HepG2 (cell line): ENCODE results near the gene SNX11. TPM values are rescaled to one million over a fixed set of nuclear protein-coding genes. Genes with fewer than 3 reads are reported as not detected.

Experiments
- ARNTL ChIP-seq: sonication (generic); formaldehyde crosslinking; IDR thresholded peaks from 2 replicates; pipeline ENCODE4 v1.4.0; 2020; ENCODE audit warnings: mild to moderate bottlenecking, missing genetic modification reagents
- ATF1 ChIP-seq: IDR thresholded peaks from 2 replicates; pipeline ENCODE4 v1.6.1; 2016; ENCODE audit warnings: mild to moderate bottlenecking, control low read depth
- CC2D1A ChIP-seq: sonication (generic); formaldehyde crosslinking; IDR thresholded peaks from 2 replicates; pipeline ENCODE4 v1.8.1; 2023; ENCODE audit warnings: mild to moderate bottlenecking, missing genetic modification reagents
- MEF2D ChIP-seq: sonication (generic); formaldehyde crosslinking; IDR thresholded peaks from 2 replicates; pipeline ENCODE4 v1.5.1; 2020; ENCODE audit warnings: mild to moderate bottlenecking, missing genetic modification reagents
- MIER3 ChIP-seq: IDR thresholded peaks from 2 replicates; pipeline ENCODE4 v1.6.1; 2016; ENCODE audit warnings: missing compliant biosample characterization, borderline replicate concordance
- MYNN ChIP-seq: sonication (generic); formaldehyde crosslinking; IDR thresholded peaks from 2 replicates; pipeline ENCODE4 v1.4.0; 2020; ENCODE audit warnings: mild to moderate bottlenecking, low read depth, missing genetic modification reagents
- NFYC ChIP-seq: IDR thresholded peaks from 2 replicates; pipeline ENCODE4 v1.6.1; 2016; ENCODE audit warnings: missing genetic modification reagents, missing compliant biosample characterization
- RAD21 ChIP-seq: fragments of 450-650 bp; formaldehyde crosslinking; IDR thresholded peaks from 2 replicates; pipeline ENCODE4 v1.5.0; 2020; ENCODE audit warnings: mild to moderate bottlenecking
- SKI ChIP-seq: fragments of 450-650 bp; IDR thresholded peaks from one replicate; pipeline ENCODE4 v1.6.1; 2018; ENCODE audit warnings: mild to moderate bottlenecking; ENCODE audit not compliant: partially characterized antibody
- SP140L ChIP-seq: sonication (generic); formaldehyde crosslinking; IDR thresholded peaks from 2 replicates; pipeline ENCODE4 v1.4.0; 2020; ENCODE audit warnings: missing genetic modification reagents, borderline replicate concordance
- U2AF2 ChIP-seq: fragments of 200-400 bp; formaldehyde crosslinking; IDR thresholded peaks from 2 replicates; pipeline ENCODE4 v1.6.1; 2017; ENCODE audit warnings: low read depth, mild to moderate bottlenecking, low read length
- WIZ ChIP-seq: sonication (generic); formaldehyde crosslinking; IDR thresholded peaks from 2 replicates; pipeline ENCODE4 v1.5.1; 2020; ENCODE audit warnings: mild to moderate bottlenecking, missing genetic modification reagents
- ZNF12 ChIP-seq: sonication (generic); formaldehyde crosslinking; IDR thresholded peaks from 2 replicates; pipeline ENCODE4 v1.5.0; 2020; ENCODE audit warnings: missing genetic modification reagents
- ZNF234 ChIP-seq: sonication (generic); formaldehyde crosslinking; conservative IDR thresholded peaks from 2 replicates; pipeline ENCODE4 v1.5.1; 2020; ENCODE audit warnings: mild to moderate bottlenecking, missing genetic modification reagents
- ZNF264 ChIP-seq: sonication (generic); formaldehyde crosslinking; IDR thresholded peaks from 2 replicates; pipeline ENCODE4 v1.4.0; 2020; ENCODE audit warnings: missing genetic modification reagents
- polyA plus RNA-seq, 8 experiments: library from polyadenylated mRNA; depleted of rRNA in 3 of 8; stranded (reverse) in 7 of 8; unstranded in 1 of 8; fragments of >200 nt; fragmentation: Illumina TruSeq in 4 of 8; extraction: Trizol in 4 of 8; gene quantifications; 2 replicates each; pipeline versions ENCODE4 v1.2.1 to v1.2.3, GENCODE V29; 2011 to 2016; ENCODE audit warnings: low read depth in 4 of 8, missing spikeins in 1 of 8, mixed read lengths in 1 of 8; ENCODE audit not compliant: insufficient read depth in 1 of 8
- total RNA-seq, 5 experiments: library from RNA; depleted of rRNA; stranded (reverse); fragments of >200 nt; fragmentation: Illumina TruSeq; extraction: Trizol; gene quantifications; 2 replicates each; pipeline ENCODE4 v1.2.3, GENCODE V29; 2016; ENCODE audit warnings: low read depth in 1 of 5
- TF ChIP-seq, protein P1 (sequence below): sonication (generic); formaldehyde crosslinking; IDR thresholded peaks from 2 replicates; pipeline ENCODE4 v1.4.0; 2020; ENCODE audit warnings: mild to moderate bottlenecking, missing genetic modification reagents
- TF ChIP-seq, protein P2 (sequence below): sonication (generic); formaldehyde crosslinking; IDR thresholded peaks from 2 replicates; pipeline ENCODE4 v1.9.0; 2021; ENCODE audit warnings: missing genetic modification reagents, borderline replicate concordance
- TF ChIP-seq, protein P3 (sequence below), 2 experiments: sonication (generic) in 1 of 2; formaldehyde crosslinking in 1 of 2; IDR thresholded peaks; 2 replicates each; pipeline versions ENCODE4 v1.5.1 to v1.6.1; 2011 to 2020; ENCODE audit warnings: borderline replicate concordance in 1 of 2, low read depth in 1 of 2, low read length in 1 of 2, mild to moderate bottlenecking in 1 of 2, missing genetic modification reagents in 1 of 2, moderate library complexity in 1 of 2
- TF ChIP-seq, protein P4 (sequence below): sonication (generic); formaldehyde crosslinking; IDR thresholded peaks from 2 replicates; pipeline ENCODE4 v1.4.0; 2020; ENCODE audit warnings: missing genetic modification reagents, borderline replicate concordance

SNX11 gene
- total and polyA plus RNA-seq, 2 of the 13 experiments (the other 11 are each of a cell fraction or from before 2014, with no cell fraction given) = 12.9 to 14.0 TPM

DNA sequence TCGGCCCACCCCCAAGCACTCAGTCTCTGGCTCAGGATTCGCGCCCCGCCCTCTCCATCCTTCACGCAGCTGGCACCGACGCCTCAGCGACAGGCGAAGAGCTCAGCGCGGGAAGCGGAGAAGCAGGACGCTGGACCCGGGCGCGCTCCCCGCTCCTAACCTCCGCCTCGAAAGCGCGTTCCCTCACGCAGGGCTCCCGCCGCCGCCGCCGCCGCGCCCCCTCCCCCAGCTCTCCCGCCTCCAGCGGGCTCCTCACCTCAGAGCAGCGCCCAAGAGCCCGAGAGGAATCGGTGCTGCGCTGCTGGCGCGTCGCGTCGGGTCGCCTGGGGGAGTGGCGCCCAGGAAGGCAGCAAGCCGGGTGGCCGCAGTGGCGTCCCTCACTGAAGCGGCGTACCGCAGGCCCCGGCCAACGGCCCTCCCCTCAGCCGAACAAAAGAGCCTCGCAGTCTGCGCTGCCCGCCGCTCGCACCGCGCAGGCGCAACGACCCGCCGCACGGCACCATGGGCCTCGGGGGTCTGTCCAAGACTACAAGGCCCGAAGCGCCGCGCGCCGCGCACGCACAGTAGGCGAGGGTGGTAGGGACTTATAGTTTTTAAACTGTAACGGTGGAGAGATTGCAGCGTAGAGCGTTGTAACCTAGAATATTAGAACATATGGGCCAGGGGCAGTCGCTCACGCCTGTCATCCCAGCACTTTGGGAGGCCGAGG is 6.4 kb upstream of the SNX11 start, which contains the start of gene CBX1 (continued):
- no peak for TF ChIP-seq ZNF234 (CRISPR knock-in tag)
- peak; percentile 88 for TF ChIP-seq WIZ (CRISPR knock-in tag)
- peak; percentile 86 for TF ChIP-seq SKI
- no peak for TF ChIP-seq CC2D1A (CRISPR knock-in tag)
- no peak for TF ChIP-seq SP140L (CRISPR knock-in tag)
- TF ChIP-seq, protein P1, sequence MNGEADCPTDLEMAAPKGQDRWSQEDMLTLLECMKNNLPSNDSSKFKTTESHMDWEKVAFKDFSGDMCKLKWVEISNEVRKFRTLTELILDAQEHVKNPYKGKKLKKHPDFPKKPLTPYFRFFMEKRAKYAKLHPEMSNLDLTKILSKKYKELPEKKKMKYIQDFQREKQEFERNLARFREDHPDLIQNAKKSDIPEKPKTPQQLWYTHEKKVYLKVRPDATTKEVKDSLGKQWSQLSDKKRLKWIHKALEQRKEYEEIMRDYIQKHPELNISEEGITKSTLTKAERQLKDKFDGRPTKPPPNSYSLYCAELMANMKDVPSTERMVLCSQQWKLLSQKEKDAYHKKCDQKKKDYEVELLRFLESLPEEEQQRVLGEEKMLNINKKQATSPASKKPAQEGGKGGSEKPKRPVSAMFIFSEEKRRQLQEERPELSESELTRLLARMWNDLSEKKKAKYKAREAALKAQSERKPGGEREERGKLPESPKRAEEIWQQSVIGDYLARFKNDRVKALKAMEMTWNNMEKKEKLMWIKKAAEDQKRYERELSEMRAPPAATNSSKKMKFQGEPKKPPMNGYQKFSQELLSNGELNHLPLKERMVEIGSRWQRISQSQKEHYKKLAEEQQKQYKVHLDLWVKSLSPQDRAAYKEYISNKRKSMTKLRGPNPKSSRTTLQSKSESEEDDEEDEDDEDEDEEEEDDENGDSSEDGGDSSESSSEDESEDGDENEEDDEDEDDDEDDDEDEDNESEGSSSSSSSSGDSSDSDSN (CRISPR knock-in tag) = peak; percentile 90
- TF ChIP-seq MIER3 = 0 out of 2 replicates have a peak, but pooled peaks have one; percentile 62
- no peak for TF ChIP-seq U2AF2
- TF ChIP-seq RAD21 (CRISPR knock-in tag) = peak; percentile 49; the same call in 1 of the 2 replicates
- peak; percentile 47; the same call in 1 of the 2 replicates for TF ChIP-seq NFYC (CRISPR knock-in tag)
- TF ChIP-seq, protein P2, sequence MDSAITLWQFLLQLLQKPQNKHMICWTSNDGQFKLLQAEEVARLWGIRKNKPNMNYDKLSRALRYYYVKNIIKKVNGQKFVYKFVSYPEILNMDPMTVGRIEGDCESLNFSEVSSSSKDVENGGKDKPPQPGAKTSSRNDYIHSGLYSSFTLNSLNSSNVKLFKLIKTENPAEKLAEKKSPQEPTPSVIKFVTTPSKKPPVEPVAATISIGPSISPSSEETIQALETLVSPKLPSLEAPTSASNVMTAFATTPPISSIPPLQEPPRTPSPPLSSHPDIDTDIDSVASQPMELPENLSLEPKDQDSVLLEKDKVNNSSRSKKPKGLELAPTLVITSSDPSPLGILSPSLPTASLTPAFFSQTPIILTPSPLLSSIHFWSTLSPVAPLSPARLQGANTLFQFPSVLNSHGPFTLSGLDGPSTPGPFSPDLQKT (CRISPR knock-in tag) = 0 out of 2 replicates have a peak, but pooled peaks have one; percentile 45
- TF ChIP-seq, protein P3, sequence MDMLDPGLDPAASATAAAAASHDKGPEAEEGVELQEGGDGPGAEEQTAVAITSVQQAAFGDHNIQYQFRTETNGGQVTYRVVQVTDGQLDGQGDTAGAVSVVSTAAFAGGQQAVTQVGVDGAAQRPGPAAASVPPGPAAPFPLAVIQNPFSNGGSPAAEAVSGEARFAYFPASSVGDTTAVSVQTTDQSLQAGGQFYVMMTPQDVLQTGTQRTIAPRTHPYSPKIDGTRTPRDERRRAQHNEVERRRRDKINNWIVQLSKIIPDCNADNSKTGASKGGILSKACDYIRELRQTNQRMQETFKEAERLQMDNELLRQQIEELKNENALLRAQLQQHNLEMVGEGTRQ (IDR thresholded peaks at IDR 0.05; ENCODE audit: low read depth, low read length) = no peak
- TF ChIP-seq, protein P3 (CRISPR knock-in tag; IDR thresholded peaks at IDR 0.05; ENCODE audit: borderline replicate concordance) = no peak; the same call in 1 of the 2 replicates
- TF ChIP-seq ATF1 (CRISPR knock-in tag) = no peak
- TF ChIP-seq, protein P4, sequence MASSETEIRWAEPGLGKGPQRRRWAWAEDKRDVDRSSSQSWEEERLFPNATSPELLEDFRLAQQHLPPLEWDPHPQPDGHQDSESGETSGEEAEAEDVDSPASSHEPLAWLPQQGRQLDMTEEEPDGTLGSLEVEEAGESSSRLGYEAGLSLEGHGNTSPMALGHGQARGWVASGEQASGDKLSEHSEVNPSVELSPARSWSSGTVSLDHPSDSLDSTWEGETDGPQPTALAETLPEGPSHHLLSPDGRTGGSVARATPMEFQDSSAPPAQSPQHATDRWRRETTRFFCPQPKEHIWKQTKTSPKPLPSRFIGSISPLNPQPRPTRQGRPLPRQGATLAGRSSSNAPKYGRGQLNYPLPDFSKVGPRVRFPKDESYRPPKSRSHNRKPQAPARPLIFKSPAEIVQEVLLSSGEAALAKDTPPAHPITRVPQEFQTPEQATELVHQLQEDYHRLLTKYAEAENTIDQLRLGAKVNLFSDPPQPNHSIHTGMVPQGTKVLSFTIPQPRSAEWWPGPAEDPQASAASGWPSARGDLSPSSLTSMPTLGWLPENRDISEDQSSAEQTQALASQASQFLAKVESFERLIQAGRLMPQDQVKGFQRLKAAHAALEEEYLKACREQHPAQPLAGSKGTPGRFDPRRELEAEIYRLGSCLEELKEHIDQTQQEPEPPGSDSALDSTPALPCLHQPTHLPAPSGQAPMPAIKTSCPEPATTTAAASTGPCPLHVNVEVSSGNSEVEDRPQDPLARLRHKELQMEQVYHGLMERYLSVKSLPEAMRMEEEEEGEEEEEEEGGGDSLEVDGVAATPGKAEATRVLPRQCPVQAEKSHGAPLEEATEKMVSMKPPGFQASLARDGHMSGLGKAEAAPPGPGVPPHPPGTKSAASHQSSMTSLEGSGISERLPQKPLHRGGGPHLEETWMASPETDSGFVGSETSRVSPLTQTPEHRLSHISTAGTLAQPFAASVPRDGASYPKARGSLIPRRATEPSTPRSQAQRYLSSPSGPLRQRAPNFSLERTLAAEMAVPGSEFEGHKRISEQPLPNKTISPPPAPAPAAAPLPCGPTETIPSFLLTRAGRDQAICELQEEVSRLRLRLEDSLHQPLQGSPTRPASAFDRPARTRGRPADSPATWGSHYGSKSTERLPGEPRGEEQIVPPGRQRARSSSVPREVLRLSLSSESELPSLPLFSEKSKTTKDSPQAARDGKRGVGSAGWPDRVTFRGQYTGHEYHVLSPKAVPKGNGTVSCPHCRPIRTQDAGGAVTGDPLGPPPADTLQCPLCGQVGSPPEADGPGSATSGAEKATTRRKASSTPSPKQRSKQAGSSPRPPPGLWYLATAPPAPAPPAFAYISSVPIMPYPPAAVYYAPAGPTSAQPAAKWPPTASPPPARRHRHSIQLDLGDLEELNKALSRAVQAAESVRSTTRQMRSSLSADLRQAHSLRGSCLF (CRISPR knock-in tag) = no peak
- no peak for TF ChIP-seq ZNF12 (CRISPR knock-in tag)
- no peak for TF ChIP-seq MYNN
- peak; percentile 36; the same call in 1 of the 2 replicates for TF ChIP-seq ZNF264 (CRISPR knock-in tag)
- TF ChIP-seq MEF2D (CRISPR knock-in tag) = no peak; the same call in 1 of the 2 replicates
- TF ChIP-seq ARNTL (CRISPR knock-in tag) = peak; percentile 33; the same call in 1 of the 2 replicates
